ENCODE measurements around the gene SLC16A7.

DNA sequence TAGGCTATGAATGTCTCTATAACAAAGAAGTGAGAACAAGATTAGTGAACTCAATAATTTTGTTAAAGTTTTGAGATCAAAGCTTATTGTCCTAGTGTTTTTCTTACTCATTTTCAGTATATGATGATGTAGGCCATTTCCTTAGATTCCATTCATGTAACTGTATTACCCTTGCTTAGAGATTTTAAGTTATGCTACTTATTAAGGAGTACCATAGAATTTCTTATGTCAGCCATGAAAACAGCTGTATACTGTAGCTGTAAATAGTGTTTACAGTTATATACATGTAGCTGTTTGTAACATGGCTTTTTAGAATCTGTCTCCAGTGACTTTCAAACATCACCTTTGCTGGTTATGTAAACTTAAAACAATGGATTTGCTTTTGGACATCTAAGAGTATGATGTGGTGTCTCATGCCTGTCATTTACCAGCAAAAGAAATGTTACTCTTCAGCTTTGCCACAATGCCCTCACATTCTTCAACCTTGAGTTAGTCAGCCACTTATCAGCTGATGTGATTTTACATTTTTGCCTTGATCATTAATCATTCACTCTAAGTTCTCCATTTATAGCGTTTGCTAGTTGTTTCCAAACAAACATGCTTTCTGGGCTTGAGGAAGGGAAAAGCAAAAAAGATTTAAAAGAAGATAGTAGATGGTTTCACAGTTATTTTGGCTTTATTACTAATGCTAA, 55.5 kb downstream of the SLC16A7 start:
- TF ChIP-seq, protein P1, sequence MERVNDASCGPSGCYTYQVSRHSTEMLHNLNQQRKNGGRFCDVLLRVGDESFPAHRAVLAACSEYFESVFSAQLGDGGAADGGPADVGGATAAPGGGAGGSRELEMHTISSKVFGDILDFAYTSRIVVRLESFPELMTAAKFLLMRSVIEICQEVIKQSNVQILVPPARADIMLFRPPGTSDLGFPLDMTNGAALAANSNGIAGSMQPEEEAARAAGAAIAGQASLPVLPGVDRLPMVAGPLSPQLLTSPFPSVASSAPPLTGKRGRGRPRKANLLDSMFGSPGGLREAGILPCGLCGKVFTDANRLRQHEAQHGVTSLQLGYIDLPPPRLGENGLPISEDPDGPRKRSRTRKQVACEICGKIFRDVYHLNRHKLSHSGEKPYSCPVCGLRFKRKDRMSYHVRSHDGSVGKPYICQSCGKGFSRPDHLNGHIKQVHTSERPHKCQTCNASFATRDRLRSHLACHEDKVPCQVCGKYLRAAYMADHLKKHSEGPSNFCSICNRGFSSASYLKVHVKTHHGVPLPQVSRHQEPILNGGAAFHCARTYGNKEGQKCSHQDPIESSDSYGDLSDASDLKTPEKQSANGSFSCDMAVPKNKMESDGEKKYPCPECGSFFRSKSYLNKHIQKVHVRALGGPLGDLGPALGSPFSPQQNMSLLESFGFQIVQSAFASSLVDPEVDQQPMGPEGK (CRISPR knock-in tag; IDR thresholded peaks at IDR 0.05; ENCODE audit: borderline replicate concordance), result no peak
- no peak for TF ChIP-seq ZNF565 (CRISPR knock-in tag; conservative IDR thresholded peaks at IDR 0.05; ENCODE audit: low read depth)
